Panc1 (cell line): ENCODE results near the gene GNAQ. TPM values are rescaled to one million over a fixed set of nuclear protein-coding genes. Genes with fewer than 3 reads are reported as not detected.

Experiments
- ATAC-seq: fragments of 200-7000 bp; cut with Tn5 transposase; 2 replicates; pipeline ENCODE4 v1.9.1; 2020; ENCODE audit warnings: mild to moderate bottlenecking, moderate library complexity
- BruUV-seq: library from RNA; stranded (reverse); fragments of 400-500 nt; replicated peaks from 2 replicates; lab custom pipeline; 2021; lab: Mats Ljungman, UMichigan
- CTCF ChIA-PET: fragments of 300-600 bp; sonication (Branson Sonifier 250); formaldehyde crosslinking; loops from one replicate; lab custom pipeline; 2022; ENCODE audit warnings: antibody characterized with exemption; lab: Charles Lee
- POLR2A ChIA-PET: fragments of 300-600 bp; sonication (Branson Sonifier 250); formaldehyde crosslinking; loops from one replicate; lab custom pipeline; 2022; ENCODE audit warnings: antibody characterized with exemption; lab: Charles Lee
- DNase-seq: peaks from one replicate; pipeline ENCODE4 v3.0.0-alpha.2; 2010; ENCODE audit warnings: low read depth, low spot score
- H3K27ac ChIP-seq: 2 replicates; pipeline ENCODE4 v1.5.1; 2011; ENCODE audit warnings: mild to moderate bottlenecking, low read length, inconsistent platforms
- H3K27me3 ChIP-seq: fragments of 200-500 bp; sonication (Bioruptor generic); 2 replicates; pipeline ENCODE4 v1.6.0; 2014; ENCODE audit warnings: low read length, inconsistent platforms; ENCODE audit not compliant: control insufficient read depth, insufficient read depth
- H3K36me3 ChIP-seq: fragments of 200-500 bp; sonication (Bioruptor generic); 2 replicates; pipeline ENCODE4 v1.5.1; 2014; ENCODE audit warnings: inconsistent platforms, mild to moderate bottlenecking, low read length, moderate library complexity; ENCODE audit not compliant: control insufficient read depth, insufficient read depth
- H3K4me1 ChIP-seq: 2 replicates; pipeline ENCODE4 v1.5.1; 2011; ENCODE audit warnings: inconsistent platforms, mild to moderate bottlenecking, low read length, moderate library complexity; ENCODE audit not compliant: control insufficient read depth, insufficient read depth
- H3K4me3 ChIP-seq, 2 experiments: 2 replicates each; pipeline ENCODE4 v1.5.1; 2011 to 2012; ENCODE audit warnings: low read depth in 2 of 2, low read length in 2 of 2, mild to moderate bottlenecking in 2 of 2, inconsistent platforms in 1 of 2, moderate library complexity in 1 of 2
- H3K9me3 ChIP-seq: fragments of 200-500 bp; sonication (Bioruptor generic); 2 replicates; pipeline ENCODE4 v1.5.1; 2014; ENCODE audit warnings: low read depth, mild to moderate bottlenecking, inconsistent platforms, low read length, moderate library complexity; ENCODE audit not compliant: control insufficient read depth, insufficient read depth
- POLR2AphosphoS5 ChIP-seq: IDR thresholded peaks from 2 replicates; pipeline ENCODE4 v1.6.1; 2012; ENCODE audit warnings: mild to moderate bottlenecking, low read depth, low read length, moderate library complexity
- SIN3A ChIP-seq: IDR thresholded peaks from 2 replicates; pipeline ENCODE4 v1.6.1; 2012; ENCODE audit warnings: low read depth, mild to moderate bottlenecking, low read length, moderate library complexity, borderline replicate concordance; ENCODE audit not compliant: insufficient read depth
- TCF7L2 ChIP-seq: IDR thresholded peaks from 2 replicates; pipeline ENCODE4 v1.6.1; 2011; ENCODE audit warnings: mild to moderate bottlenecking, low read depth, low read length, inconsistent platforms
- in situ Hi-C: cut with HindIII; loops from 2 replicates; pipeline ENCODE4 v1.10.0; 2016; ENCODE audit warnings: low sequenced_read_pairs, low pct_unique_long_range_greater_than_20kb
- intact Hi-C: fragments of 100-400 bp; cut with micrococcal nuclease; formaldehyde crosslinking; loops from one replicate; pipeline ENCODE4 v1.10.0; 2022; ENCODE audit not compliant: unreplicated experiment
- total RNA-seq: library from RNA; stranded (reverse); gene quantifications from one replicate; pipeline ENCODE4 v1.2.1, GENCODE V29; 2021; ENCODE audit not compliant: unreplicated experiment
- TF ChIP-seq, protein P1 (sequence below), 2 experiments: IDR thresholded peaks; 2 replicates each; pipeline ENCODE4 v1.6.1; 2011 to 2012; ENCODE audit warnings: low read depth in 2 of 2, control low read depth in 1 of 2, low read length in 1 of 2, mild to moderate bottlenecking in 1 of 2, moderate library complexity in 1 of 2; ENCODE audit not compliant: insufficient read depth in 1 of 2
- TF ChIP-seq, protein P2 (sequence below): fragments of 450-650 bp; IDR thresholded peaks from 2 replicates; pipeline ENCODE4 v1.5.1; 2017; ENCODE audit warnings: mild to moderate bottlenecking

GNAQ gene
- total RNA-seq, 1 experiment from 2014 or later: 34.5 TPM

DNA sequence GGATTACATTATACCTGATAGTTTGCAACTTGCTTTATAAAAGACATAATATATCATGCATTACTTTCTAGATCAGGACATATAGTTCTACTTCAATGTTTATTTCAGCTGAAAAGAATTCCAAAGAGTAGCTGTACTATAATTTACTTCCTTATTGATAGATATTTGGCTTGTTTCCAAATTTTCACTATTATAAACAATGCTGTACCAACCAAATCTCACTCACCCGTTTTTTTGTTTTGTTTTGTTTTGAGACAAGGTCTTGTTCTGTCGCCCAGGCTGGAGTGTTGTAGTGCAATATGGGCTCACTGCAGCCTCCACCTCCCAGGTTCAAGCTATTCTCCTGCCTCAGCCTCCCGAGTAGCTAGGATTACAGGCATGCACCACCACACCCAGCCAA lies 132.7 kb downstream of the GNAQ start:
- no peaks in the 10 kb centered on the region for H3K27me3 ChIP-seq
- TF ChIP-seq, protein P1, sequence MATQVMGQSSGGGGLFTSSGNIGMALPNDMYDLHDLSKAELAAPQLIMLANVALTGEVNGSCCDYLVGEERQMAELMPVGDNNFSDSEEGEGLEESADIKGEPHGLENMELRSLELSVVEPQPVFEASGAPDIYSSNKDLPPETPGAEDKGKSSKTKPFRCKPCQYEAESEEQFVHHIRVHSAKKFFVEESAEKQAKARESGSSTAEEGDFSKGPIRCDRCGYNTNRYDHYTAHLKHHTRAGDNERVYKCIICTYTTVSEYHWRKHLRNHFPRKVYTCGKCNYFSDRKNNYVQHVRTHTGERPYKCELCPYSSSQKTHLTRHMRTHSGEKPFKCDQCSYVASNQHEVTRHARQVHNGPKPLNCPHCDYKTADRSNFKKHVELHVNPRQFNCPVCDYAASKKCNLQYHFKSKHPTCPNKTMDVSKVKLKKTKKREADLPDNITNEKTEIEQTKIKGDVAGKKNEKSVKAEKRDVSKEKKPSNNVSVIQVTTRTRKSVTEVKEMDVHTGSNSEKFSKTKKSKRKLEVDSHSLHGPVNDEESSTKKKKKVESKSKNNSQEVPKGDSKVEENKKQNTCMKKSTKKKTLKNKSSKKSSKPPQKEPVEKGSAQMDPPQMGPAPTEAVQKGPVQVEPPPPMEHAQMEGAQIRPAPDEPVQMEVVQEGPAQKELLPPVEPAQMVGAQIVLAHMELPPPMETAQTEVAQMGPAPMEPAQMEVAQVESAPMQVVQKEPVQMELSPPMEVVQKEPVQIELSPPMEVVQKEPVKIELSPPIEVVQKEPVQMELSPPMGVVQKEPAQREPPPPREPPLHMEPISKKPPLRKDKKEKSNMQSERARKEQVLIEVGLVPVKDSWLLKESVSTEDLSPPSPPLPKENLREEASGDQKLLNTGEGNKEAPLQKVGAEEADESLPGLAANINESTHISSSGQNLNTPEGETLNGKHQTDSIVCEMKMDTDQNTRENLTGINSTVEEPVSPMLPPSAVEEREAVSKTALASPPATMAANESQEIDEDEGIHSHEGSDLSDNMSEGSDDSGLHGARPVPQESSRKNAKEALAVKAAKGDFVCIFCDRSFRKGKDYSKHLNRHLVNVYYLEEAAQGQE (IDR thresholded peaks at IDR 0.05; ENCODE audit: insufficient read depth in 1 of 2, low read depth in 2 of 2, low read length in 1 of 2): no peak
- no peak for TF ChIP-seq SIN3A
- no peak for TF ChIP-seq TCF7L2
- no peak for TF ChIP-seq POLR2AphosphoS5
- TF ChIP-seq, protein P2, sequence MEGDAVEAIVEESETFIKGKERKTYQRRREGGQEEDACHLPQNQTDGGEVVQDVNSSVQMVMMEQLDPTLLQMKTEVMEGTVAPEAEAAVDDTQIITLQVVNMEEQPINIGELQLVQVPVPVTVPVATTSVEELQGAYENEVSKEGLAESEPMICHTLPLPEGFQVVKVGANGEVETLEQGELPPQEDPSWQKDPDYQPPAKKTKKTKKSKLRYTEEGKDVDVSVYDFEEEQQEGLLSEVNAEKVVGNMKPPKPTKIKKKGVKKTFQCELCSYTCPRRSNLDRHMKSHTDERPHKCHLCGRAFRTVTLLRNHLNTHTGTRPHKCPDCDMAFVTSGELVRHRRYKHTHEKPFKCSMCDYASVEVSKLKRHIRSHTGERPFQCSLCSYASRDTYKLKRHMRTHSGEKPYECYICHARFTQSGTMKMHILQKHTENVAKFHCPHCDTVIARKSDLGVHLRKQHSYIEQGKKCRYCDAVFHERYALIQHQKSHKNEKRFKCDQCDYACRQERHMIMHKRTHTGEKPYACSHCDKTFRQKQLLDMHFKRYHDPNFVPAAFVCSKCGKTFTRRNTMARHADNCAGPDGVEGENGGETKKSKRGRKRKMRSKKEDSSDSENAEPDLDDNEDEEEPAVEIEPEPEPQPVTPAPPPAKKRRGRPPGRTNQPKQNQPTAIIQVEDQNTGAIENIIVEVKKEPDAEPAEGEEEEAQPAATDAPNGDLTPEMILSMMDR: no peak
- no peaks in the 10 kb centered on the region for H3K4me1 ChIP-seq
- ChIA-PET CTCF (no interaction called here), POLR2A (no interaction called here)
- DNase-seq: no peak
- H3K9me3 ChIP-seq: no peaks in the 10 kb centered on the region
- no peaks in the 10 kb centered on the region for H3K36me3 ChIP-seq
- H3K27ac ChIP-seq: no peak overlapping the region
- intact Hi-C loops (no loop called here), in situ Hi-C loops (no loop called here)
- ATAC-seq: no peak
- BruUV-seq: no TSS peak
- H3K4me3 ChIP-seq: no peak overlapping the region

DNA sequence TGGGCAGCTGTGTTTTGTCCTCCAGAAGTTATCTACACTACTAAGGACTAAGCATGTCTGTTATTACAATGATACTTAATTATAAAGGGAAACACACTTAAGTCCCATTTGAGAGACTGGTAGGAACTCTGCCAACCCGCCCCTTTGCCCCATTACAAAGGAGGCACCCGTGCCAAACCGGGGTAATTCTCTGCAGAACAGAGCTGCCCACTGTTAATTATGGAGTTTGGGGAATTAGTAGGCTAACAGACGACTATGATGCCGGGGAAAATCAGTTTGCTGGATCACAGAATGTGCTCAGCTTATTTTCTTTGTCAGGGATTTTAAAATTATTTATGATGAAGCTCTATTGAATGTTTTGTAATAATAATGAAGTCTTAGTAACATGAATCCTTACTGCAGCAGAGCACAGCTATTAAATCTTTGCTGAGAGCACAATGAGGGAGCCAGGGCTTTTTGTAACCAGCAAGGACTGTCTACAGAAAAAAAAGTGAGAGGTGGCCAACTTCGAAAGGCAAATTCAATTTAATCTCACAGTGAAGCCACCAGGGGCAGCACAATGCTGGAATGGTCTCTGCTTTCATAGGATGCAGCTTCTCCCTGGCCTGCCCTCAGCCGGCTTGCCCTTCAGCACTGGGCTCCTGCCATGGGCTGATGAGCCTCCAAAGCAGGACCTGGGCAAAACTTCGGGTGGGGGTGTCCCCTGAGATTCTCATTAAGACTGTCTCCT lies 134.5 kb downstream of the GNAQ start:
- Histone ChIP-seq H3K9me3 (no peaks in the 10 kb centered on the region), H3K4me3 (no peak overlapping the region), H3K27me3 (no peaks in the 10 kb centered on the region), H3K36me3 (no peaks in the 10 kb centered on the region), H3K4me1 (no peaks in the 10 kb centered on the region), H3K27ac (no peak overlapping the region)
- TF ChIP-seq, protein P2: peak; percentile 50
- TF ChIP-seq TCF7L2: no peak
- CTCF ChIA-PET: interaction anchor here (0.7 kb wide), 1 partner anchor 88 kb away, joined by 4 read pairs; no protein-coding TSS in a partner anchor
- intact Hi-C loops: no loop called here
- POLR2A ChIA-PET: no interaction called here
- in situ Hi-C loops: no loop called here
- DNase-seq: no peak
- ATAC-seq: no peak
- no TSS peak for BruUV-seq
